ENCODE measurements around the gene WRAP73. TPM values are rescaled to one million over a fixed set of nuclear protein-coding genes. Genes with fewer than 3 reads are reported as not detected.

Gene WRAP73
- total and polyA plus RNA-seq, 2 experiments from 2014 or later: 16.9 to 20.2 TPM

- H3K27me3 ChIP-seq (replicated peaks; ENCODE audit: insufficient read depth): no peaks in the 10 kb centered on the region
- H3K36me3 ChIP-seq (ENCODE audit: low read depth): peaks cover 3% of the 10 kb centered on the region; the same call in 1 of the 2 replicates
- no peaks in the 10 kb centered on the region for H3K9me3 ChIP-seq (ENCODE audit: low read depth)
- no peak overlapping the region for H3K4me2 ChIP-seq (ENCODE audit: unreplicated experiment)
- no peaks in the 10 kb centered on the region for H3K9me2 ChIP-seq (ENCODE audit: insufficient read depth)
- H3K4me1 ChIP-seq (ENCODE audit: insufficient read depth): no peaks in the 10 kb centered on the region
- WGBS, 2 experiments (ENCODE audit: low coverage in 1 of 2, low lambda C conversion rate in 2 of 2, missing lambda C conversion rate in 2 of 2): 93 to 96% methylated on average over 26 of the region's 26 CpGs
- no peak overlapping the region for H3K27ac ChIP-seq
- no peaks in the 10 kb centered on the region for H3F3A ChIP-seq (ENCODE audit: insufficient read depth)
- no peak overlapping the region for H3K4me3 ChIP-seq
- no peak overlapping the region for H3K9ac ChIP-seq
- H2AFZ ChIP-seq: no peak overlapping the region
- no peak for TF ChIP-seq EZH2 (IDR thresholded peaks at IDR 0.05; ENCODE audit: insufficient read depth, poor library complexity, severe bottlenecking)
- TF ChIP-seq EZH2phosphoT487 (IDR thresholded peaks at IDR 0.05; ENCODE audit: insufficient read depth, low read depth): no peak
- no peaks in the 10 kb centered on the region for H3K79me2 ChIP-seq (ENCODE audit: insufficient read depth)
- no peak for DNase-seq
- in situ Hi-C loops (cut with MboI): no loop called here
- H4K20me1 ChIP-seq (ENCODE audit: insufficient read depth): no peaks in the 10 kb centered on the region
These were observed 17.1 kb downstream of the WRAP73 start for GRCh38 chr1:3632716-3633343.

- Histone ChIP-seq H3K27ac (no peak overlapping the region), H3K79me2 (ENCODE audit: insufficient read depth) (no peaks in the 10 kb centered on the region), H3K27me3 (replicated peaks; ENCODE audit: insufficient read depth) (no peaks in the 10 kb centered on the region), H3K9me3 (ENCODE audit: low read depth) (no peaks in the 10 kb centered on the region), H3K4me1 (ENCODE audit: insufficient read depth) (no peaks in the 10 kb centered on the region), H3F3A (ENCODE audit: insufficient read depth) (no peaks in the 10 kb centered on the region), H3K36me3 (ENCODE audit: low read depth) (0 out of 2 replicates have a peak, but pooled peaks cover 2% of the 10 kb centered on the region), H3K4me2 (ENCODE audit: unreplicated experiment) (no peak overlapping the region), H3K9me2 (ENCODE audit: insufficient read depth) (no peaks in the 10 kb centered on the region), H3K9ac (no peak overlapping the region), H4K20me1 (ENCODE audit: insufficient read depth) (no peaks in the 10 kb centered on the region), H3K4me3 (no peak overlapping the region), H2AFZ (no peak overlapping the region)
- in situ Hi-C loops (cut with MboI): no loop called here
- 93 to 98% methylated on average over 17 of the region's 17 CpGs for WGBS, 2 experiments (ENCODE audit: low coverage in 1 of 2, low lambda C conversion rate in 2 of 2, missing lambda C conversion rate in 2 of 2)
- TF ChIP-seq EZH2 (IDR thresholded peaks at IDR 0.05; ENCODE audit: insufficient read depth, poor library complexity, severe bottlenecking) (no peak), EZH2phosphoT487 (IDR thresholded peaks at IDR 0.05; ENCODE audit: insufficient read depth, low read depth) (no peak)
- no peak for DNase-seq
These were observed 17.6 kb downstream of the WRAP73 start for GRCh38 chr1:3632298-3632697.

- Histone ChIP-seq H3K4me1 (ENCODE audit: insufficient read depth) (no peaks in the 10 kb centered on the region), H4K20me1 (ENCODE audit: insufficient read depth) (no peaks in the 10 kb centered on the region), H3K27me3 (replicated peaks; ENCODE audit: insufficient read depth) (no peaks in the 10 kb centered on the region), H3K9ac (no peak overlapping the region), H3K9me2 (ENCODE audit: insufficient read depth) (no peaks in the 10 kb centered on the region), H3K36me3 (ENCODE audit: low read depth) (0 out of 2 replicates have a peak, but pooled peaks cover 4% of the 10 kb centered on the region), H2AFZ (no peak overlapping the region), H3K4me2 (ENCODE audit: unreplicated experiment) (no peak overlapping the region), H3K27ac (no peak overlapping the region), H3K79me2 (ENCODE audit: insufficient read depth) (no peaks in the 10 kb centered on the region; the same call in 1 of the 2 replicates), H3K9me3 (ENCODE audit: low read depth) (no peaks in the 10 kb centered on the region), H3F3A (ENCODE audit: insufficient read depth) (no peaks in the 10 kb centered on the region), H3K4me3 (no peak overlapping the region)
- TF ChIP-seq EZH2phosphoT487 (IDR thresholded peaks at IDR 0.05; ENCODE audit: insufficient read depth, low read depth): no peak
- DNase-seq: no peak
- 88 to 90% methylated on average over 26 to 36 of the region's 36 CpGs for WGBS, 2 experiments (ENCODE audit: low coverage in 1 of 2, low lambda C conversion rate in 2 of 2, missing lambda C conversion rate in 2 of 2)
- in situ Hi-C loops (cut with MboI): no loop called here
These were observed 18.3 kb downstream of the WRAP73 start for GRCh38 chr1:3631320-3632260.

GRCh38 chr1:3630914-3631313 is 19.0 kb downstream of the WRAP73 start:
- in situ Hi-C loops (cut with MboI): no loop called here
- H3F3A ChIP-seq (ENCODE audit: insufficient read depth): no peaks in the 10 kb centered on the region
- H3K9me3 ChIP-seq (ENCODE audit: low read depth): no peaks in the 10 kb centered on the region
- no peaks in the 10 kb centered on the region for H4K20me1 ChIP-seq (ENCODE audit: insufficient read depth)
- H3K9ac ChIP-seq: no peak overlapping the region
- H3K27me3 ChIP-seq (replicated peaks; ENCODE audit: insufficient read depth): no peaks in the 10 kb centered on the region
- H3K9me2 ChIP-seq (ENCODE audit: insufficient read depth): no peaks in the 10 kb centered on the region
- WGBS, 2 experiments (ENCODE audit: low coverage in 1 of 2, low lambda C conversion rate in 2 of 2, missing lambda C conversion rate in 2 of 2): 77 to 82% methylated on average over 9 of the region's 9 CpGs
- H3K4me1 ChIP-seq (ENCODE audit: insufficient read depth): peaks cover 4% of the 10 kb centered on the region; the same call in 1 of the 2 replicates
- H3K79me2 ChIP-seq (ENCODE audit: insufficient read depth): peaks cover 3% of the 10 kb centered on the region
- no peak overlapping the region for H2AFZ ChIP-seq
- TF ChIP-seq EZH2 (IDR thresholded peaks at IDR 0.05; ENCODE audit: insufficient read depth, poor library complexity, severe bottlenecking): no peak
- TF ChIP-seq EZH2phosphoT487 (IDR thresholded peaks at IDR 0.05; ENCODE audit: insufficient read depth, low read depth): no peak
- DNase-seq: no peak
- H3K27ac ChIP-seq: no peak overlapping the region
- H3K4me3 ChIP-seq: no peak overlapping the region
- 0 out of 2 replicates have a peak, but pooled peaks cover 4% of the 10 kb centered on the region for H3K36me3 ChIP-seq (ENCODE audit: low read depth)
- no peak overlapping the region for H3K4me2 ChIP-seq (ENCODE audit: unreplicated experiment)

Measured in GM23248 (cell line).